GM21717 (cell line): ENCODE measurements around the gene ASPSCR1.

Experiments
- ATAC-seq: cut with Tn5 transposase; IDR thresholded peaks from one replicate; pipeline ENCODE4 v1.9.1; 2021; ENCODE audit warnings: mild to moderate bottlenecking, moderate library complexity; ENCODE audit not compliant: unreplicated experiment

Gene ASPSCR1

GRCh38 chr17:81960130-81960958, 17.1 kb upstream of the ASPSCR1 start:
- ATAC-seq, result no peak

- ATAC-seq, result no peak
Measured at GRCh38 chr17:81961087-81961511, 16.3 kb upstream of the ASPSCR1 start, which contains the start of gene NOTUM. Gene NOTUM (minus strand): TSS chr17:81961187. CDS start chr17:81960909, 278 bp downstream.

- ATAC-seq, result no peak
Measured at GRCh38 chr17:81961521-81962498, 15.6 kb upstream of the ASPSCR1 start.

- no peak for ATAC-seq
Measured at GRCh38 chr17:81962499-81963441, 14.7 kb upstream of the ASPSCR1 start.

- ATAC-seq, result no peak
Measured at GRCh38 chr17:81964081-81964849, 13.2 kb upstream of the ASPSCR1 start.

- ATAC-seq, result no peak
Measured at GRCh38 chr17:81966343-81967243, 10.8 kb upstream of the ASPSCR1 start.

GRCh38 chr17:81967244-81967532, 10.2 kb upstream of the ASPSCR1 start:
- no peak for ATAC-seq

GRCh38 chr17:81967533-81968395, 9.7 kb upstream of the ASPSCR1 start:
- no peak for ATAC-seq

GRCh38 chr17:81968396-81968745, 9.1 kb upstream of the ASPSCR1 start:
- ATAC-seq, result no peak

- ATAC-seq, result no peak
Measured at GRCh38 chr17:81968850-81969812, 8.3 kb upstream of the ASPSCR1 start.

- ATAC-seq, result no peak
Measured at GRCh38 chr17:81973432-81973831, 4.0 kb upstream of the ASPSCR1 start.

- ATAC-seq, result peak; percentile 7
Measured at GRCh38 chr17:81976332-81977210, 858 bp upstream of the ASPSCR1 start.

- no peak for ATAC-seq
Measured at GRCh38 chr17:81978524-81979298, 1.3 kb downstream of the ASPSCR1 start.

GRCh38 chr17:81980122-81980521, 2.7 kb downstream of the ASPSCR1 start:
- no peak for ATAC-seq

GRCh38 chr17:81980707-81981343, 3.4 kb downstream of the ASPSCR1 start:
- no peak for ATAC-seq
